ENCODE data around the gene AXIN2. TPM values are rescaled to one million over a fixed set of nuclear protein-coding genes. Genes with fewer than 3 reads are reported as not detected.

Gene AXIN2
- total RNA-seq, 4 donors from 2014 or later = 17.6 to 87.6 (median 23.8) TPM

DNA sequence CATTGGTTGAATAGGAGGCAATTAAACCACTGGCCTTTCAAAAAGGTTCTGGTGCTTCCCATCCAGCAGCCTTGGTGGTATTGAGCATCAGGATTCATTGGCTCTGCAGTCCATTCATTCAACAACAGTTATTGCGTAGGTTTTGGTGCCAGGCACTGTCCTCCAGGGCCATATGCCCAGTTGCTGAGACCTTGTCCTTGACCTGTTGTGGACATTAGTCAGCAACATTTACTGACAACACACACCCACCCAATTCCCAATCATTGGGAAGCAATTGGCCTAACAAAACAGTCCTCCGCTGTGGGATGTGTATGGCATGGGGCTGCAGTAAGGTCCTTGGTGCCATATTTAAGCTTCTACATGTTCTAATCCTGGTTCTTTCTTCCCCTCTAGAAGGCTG is 82.2 kb downstream of the AXIN2 start:
- no peaks in the 10 kb centered on the region for H3K36me3 ChIP-seq
- no peak for DNase-seq
- H3K9me3 ChIP-seq = no peaks in the 10 kb centered on the region
- in situ Hi-C loops (cut with MboI; ENCODE audit: low pct_ligation_motif_present in 1 of 4, low pct_unique_long_range_greater_than_20kb in 1 of 4, low sequenced_read_pairs in 3 of 4) = no loop called here
- no peak overlapping the region for H3K27ac ChIP-seq
- H3K27me3 ChIP-seq = no peaks in the 10 kb centered on the region
- H3K4me3 ChIP-seq = no peak overlapping the region
- H3K4me1 ChIP-seq = no peaks in the 10 kb centered on the region
- 100% methylated on average over 1 to 2 of the region's 2 CpGs for WGBS, 2 donors (ENCODE audit: low coverage in 1 of 2)
- intact Hi-C loops (cut with DNase I; ENCODE audit: low total_unique reads) = no loop called here
- TF ChIP-seq, protein P1, sequence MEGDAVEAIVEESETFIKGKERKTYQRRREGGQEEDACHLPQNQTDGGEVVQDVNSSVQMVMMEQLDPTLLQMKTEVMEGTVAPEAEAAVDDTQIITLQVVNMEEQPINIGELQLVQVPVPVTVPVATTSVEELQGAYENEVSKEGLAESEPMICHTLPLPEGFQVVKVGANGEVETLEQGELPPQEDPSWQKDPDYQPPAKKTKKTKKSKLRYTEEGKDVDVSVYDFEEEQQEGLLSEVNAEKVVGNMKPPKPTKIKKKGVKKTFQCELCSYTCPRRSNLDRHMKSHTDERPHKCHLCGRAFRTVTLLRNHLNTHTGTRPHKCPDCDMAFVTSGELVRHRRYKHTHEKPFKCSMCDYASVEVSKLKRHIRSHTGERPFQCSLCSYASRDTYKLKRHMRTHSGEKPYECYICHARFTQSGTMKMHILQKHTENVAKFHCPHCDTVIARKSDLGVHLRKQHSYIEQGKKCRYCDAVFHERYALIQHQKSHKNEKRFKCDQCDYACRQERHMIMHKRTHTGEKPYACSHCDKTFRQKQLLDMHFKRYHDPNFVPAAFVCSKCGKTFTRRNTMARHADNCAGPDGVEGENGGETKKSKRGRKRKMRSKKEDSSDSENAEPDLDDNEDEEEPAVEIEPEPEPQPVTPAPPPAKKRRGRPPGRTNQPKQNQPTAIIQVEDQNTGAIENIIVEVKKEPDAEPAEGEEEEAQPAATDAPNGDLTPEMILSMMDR (IDR thresholded peaks at IDR 0.05) = no peak
- TF ChIP-seq EP300 (IDR thresholded peaks at IDR 0.05; ENCODE audit: low read depth) = no peak
- TF ChIP-seq POLR2AphosphoS5 (IDR thresholded peaks at IDR 0.05) = no peak
- no peak for TF ChIP-seq POLR2A (IDR thresholded peaks at IDR 0.05)
